T-helper 2 cell treated with Interferon-gamma antibody and Interleukin-4, amounts not matched to agents 5 μg/mL and 100 μg/mL, for 36 hours (primary cell): Measurements from ENCODE around the gene BTNL3.

ENCODE experiments used
- DNase-seq: peaks from one replicate; pipeline ENCODE4 v3.0.0; 2021; ENCODE audit warnings: low spot score
- H3K27ac Mint-ChIP-seq: one replicate; pipeline ENCODE4 v1.8.0; 2021; ENCODE audit warnings: mild to moderate bottlenecking, mixed read lengths
- H3K27me3 Mint-ChIP-seq: one replicate; pipeline ENCODE4 v1.8.0; 2021; ENCODE audit warnings: low read depth, mixed read lengths
- H3K36me3 Mint-ChIP-seq: one replicate; pipeline ENCODE4 v1.8.0; 2021; ENCODE audit warnings: low read depth, mixed read lengths
- H3K4me1 Mint-ChIP-seq: one replicate; pipeline ENCODE4 v1.8.0; 2021; ENCODE audit warnings: low read depth, mixed read lengths
- H3K4me3 Mint-ChIP-seq: one replicate; pipeline ENCODE4 v1.8.0; 2022; ENCODE audit warnings: mild to moderate bottlenecking, moderate library complexity, mixed read lengths
- H3K9me3 Mint-ChIP-seq: one replicate; pipeline ENCODE4 v1.8.0; 2021; ENCODE audit warnings: mixed read lengths

Gene BTNL3

DNA sequence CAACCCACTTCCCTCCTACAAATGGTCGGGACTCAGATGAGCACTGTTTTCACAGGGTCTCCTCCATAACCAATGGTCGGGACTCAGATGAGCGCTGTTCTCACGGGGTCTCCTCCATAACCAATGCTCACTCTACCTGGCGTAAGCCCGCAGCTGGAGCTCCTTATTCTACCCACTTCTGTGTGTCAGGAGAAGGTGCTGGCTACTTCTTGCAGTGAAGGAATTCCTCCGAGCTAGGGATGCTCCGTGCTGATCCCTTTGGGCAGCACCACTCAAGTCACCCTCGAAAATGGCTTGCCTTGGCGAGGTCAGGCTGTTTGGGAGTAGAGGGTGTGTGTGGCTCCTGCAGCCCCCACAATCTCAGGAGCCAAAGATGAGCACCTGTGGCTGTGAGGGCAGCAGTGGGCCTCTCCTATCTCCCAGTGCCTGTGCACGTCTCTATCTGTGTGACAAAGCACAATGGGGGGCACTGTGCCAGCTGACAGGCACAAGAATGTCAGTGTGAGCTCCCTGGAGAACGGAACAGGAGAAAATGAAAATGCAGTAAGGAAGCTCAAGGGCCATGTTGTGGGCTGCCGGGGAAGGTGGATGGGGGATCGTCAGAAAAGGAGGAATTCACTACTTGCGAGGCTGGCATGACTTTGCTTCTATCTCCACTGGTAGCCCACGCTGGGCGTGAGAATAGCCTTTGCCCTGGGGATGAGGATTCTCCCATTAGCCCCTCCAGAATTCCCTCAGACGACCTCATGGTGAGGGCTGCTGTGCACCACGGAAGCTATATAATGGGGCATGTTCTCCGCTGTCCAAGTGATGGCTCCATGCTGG is 47.6 kb downstream of the BTNL3 start:
- Mint-ChIP-seq H3K9me3 (peaks cover 4% of the 10 kb centered on the region), H3K27me3 (peaks cover 7% of the 10 kb centered on the region), H3K36me3 (no peaks in the 10 kb centered on the region), H3K4me3 (no peak overlapping the region), H3K27ac (no peak overlapping the region), H3K4me1 (no peaks in the 10 kb centered on the region)
- DNase-seq = no peak

DNA sequence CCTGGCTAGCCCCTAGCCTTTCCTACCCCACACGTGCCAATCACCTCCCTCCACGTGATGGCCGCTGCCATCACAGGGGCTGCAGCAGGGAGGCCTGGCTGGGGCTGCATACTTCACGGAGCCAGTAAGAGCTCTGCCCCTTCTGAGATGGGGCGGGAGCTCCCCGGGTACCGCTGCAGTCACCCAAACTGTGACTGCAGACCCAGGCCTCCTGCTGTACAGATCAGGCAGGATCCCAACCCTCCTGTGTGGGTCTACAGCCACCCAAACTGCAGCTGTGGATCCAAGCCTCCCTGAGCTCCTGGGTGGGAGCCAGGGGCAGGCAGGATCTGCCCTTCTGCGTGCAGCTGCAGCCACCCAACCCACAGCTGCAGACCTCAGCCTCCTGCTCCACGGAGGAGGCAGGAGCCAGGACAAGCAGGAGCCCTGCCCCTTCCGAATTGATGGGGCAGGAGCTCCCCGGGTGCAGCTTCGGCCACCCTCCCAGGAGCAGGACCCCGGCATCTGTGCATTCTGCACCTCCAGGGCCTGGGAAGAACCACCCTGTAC is 48.2 kb downstream of the BTNL3 start:
- no peak overlapping the region for H3K4me3 Mint-ChIP-seq
- H3K27ac Mint-ChIP-seq = no peak overlapping the region
- peaks cover 7% of the 10 kb centered on the region for H3K27me3 Mint-ChIP-seq
- no peaks in the 10 kb centered on the region for H3K36me3 Mint-ChIP-seq
- H3K9me3 Mint-ChIP-seq = peaks cover 1% of the 10 kb centered on the region
- no peaks in the 10 kb centered on the region for H3K4me1 Mint-ChIP-seq
- DNase-seq = no peak

DNA sequence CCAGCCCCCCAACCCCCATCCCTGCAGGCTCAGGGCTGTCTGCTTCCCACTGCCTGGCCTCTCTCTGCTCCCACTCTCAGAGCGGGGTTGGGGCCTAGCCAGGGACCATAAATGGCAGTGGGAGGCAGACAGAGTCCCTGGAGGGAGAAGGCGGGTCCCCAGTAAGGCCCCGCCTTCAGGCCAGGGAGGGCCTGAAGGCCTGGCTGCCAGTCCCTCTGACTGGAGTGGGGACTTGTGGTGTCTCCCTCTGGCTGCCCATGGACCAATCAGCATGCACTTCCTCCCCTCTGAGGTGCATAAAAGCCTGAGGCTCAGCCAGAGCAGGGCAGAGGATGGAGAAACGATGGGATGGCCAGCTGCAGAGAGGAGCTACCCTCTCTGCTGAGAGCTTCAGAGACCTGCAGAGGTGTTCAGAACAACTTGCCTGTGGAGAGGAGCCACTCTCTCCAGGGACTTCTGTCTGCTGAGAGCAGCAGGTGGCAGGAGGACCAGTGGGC is 48.8 kb downstream of the BTNL3 start:
- peaks cover 6% of the 10 kb centered on the region for H3K27me3 Mint-ChIP-seq
- H3K4me3 Mint-ChIP-seq = no peak overlapping the region
- no peak overlapping the region for H3K27ac Mint-ChIP-seq
- DNase-seq = no peak
- no peaks in the 10 kb centered on the region for H3K9me3 Mint-ChIP-seq
- H3K36me3 Mint-ChIP-seq = no peaks in the 10 kb centered on the region
- H3K4me1 Mint-ChIP-seq = no peaks in the 10 kb centered on the region

DNA sequence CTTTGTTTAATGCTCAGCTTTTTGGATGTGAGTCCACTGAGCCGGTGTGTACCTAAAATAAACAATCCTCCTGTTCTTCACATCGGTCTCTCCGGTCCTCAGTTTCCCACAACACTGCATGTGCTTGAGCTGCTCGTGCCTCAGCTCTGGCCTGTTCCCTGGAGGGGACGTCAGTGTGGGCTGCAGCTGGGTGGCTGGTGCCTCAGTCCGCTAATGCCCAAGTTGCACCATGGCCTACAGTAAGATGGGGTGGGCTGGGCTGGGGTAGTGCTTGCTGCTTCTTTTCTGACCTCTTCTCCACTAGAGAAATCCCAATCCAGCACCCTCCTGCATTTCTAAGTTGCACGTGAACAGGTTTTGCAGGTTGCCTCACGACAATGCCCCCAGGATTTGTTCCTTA is 50.8 kb downstream of the BTNL3 start:
- no peak for DNase-seq
- H3K4me3 Mint-ChIP-seq = no peak overlapping the region
- H3K36me3 Mint-ChIP-seq = no peaks in the 10 kb centered on the region
- H3K27ac Mint-ChIP-seq = no peak overlapping the region
- peaks cover 9% of the 10 kb centered on the region for H3K27me3 Mint-ChIP-seq
- no peaks in the 10 kb centered on the region for H3K9me3 Mint-ChIP-seq
- H3K4me1 Mint-ChIP-seq = no peaks in the 10 kb centered on the region

DNA sequence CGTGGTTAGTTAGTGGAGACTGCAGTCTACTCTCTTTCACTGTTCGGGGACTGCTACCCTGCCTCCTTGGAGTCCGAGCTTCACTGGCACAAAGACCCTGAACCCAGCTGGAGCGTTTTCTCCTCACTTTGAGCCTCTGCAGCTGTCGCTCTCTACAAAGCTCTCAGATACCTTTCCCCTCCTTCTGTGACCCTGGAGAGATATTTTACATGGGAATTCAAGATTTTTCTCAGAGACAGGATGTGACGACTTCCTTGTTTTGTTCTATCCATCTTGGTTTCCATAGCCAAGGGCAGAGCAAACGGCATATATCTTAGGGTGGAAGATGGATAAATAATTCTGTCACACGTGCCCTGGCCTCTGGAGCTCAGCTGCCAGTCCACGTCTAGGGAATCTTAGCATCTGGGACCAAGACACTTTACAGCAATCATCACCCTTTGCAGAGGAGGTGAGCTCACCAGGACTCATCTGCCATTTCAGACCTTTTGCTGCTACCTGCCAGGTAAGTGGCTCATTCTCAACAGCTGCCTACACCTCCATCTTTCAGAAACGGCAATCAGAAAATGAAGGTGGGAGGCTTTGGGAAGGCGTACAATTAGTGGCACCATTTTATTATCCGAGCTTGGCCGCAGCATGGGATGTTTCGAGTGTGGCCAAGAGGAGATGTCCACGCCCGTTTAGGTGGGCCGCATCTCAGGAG is 51.4 kb downstream of the BTNL3 start, which contains the start of gene BTNL9:
TSS of gene BTNL9 (plus strand) at position 336 of the 700 bp plus-strand sequence. CDS start 5,224 bp downstream, outside the sequence.
- peaks cover 10% of the 10 kb centered on the region for H3K27me3 Mint-ChIP-seq
- no peaks in the 10 kb centered on the region for H3K4me1 Mint-ChIP-seq
- no peaks in the 10 kb centered on the region for H3K36me3 Mint-ChIP-seq
- H3K9me3 Mint-ChIP-seq = no peaks in the 10 kb centered on the region
- no peak for DNase-seq
- H3K27ac Mint-ChIP-seq = no peak within 1 kb of the TSS
- H3K4me3 Mint-ChIP-seq = no peak within 1 kb of the TSS

DNA sequence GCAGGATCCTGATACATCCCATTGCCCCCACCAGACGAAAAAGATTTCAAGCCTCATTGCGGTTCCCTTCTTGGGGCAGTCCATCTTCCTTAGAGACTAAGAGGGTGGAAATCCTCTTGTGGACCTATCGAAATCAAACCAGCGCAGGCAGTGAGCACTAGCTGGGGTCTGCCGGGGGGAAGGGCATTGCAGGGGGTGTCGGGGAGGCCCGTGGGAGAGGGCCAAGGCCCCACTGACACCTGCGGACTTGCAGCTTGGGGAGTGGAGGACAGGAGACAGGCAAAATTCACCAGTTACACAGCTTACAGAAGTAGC is 51.9 kb downstream of the BTNL3 start:
- Mint-ChIP-seq H3K4me3 (no peak overlapping the region), H3K36me3 (no peaks in the 10 kb centered on the region), H3K27me3 (peaks cover 10% of the 10 kb centered on the region), H3K9me3 (no peaks in the 10 kb centered on the region), H3K27ac (no peak overlapping the region), H3K4me1 (no peaks in the 10 kb centered on the region)
- no peak for DNase-seq

DNA sequence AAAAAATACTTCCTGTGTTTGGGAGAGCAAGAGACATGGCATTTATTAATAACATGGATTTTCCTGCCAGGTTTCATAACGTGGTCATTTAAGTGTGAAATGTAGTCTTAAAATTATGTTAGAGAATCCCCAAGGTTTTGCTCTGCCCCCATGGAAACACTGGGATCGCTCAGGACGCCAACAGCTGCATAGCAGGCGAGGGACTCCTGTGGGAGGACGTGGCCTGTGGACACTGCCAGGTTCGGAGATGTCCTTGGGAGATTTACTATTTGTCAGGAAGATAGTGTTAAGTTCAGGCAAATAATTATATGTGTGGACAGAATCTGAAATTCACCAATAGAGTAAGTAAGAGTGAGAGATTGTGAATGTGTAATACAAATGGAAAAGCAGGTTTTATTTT is 52.4 kb downstream of the BTNL3 start:
- H3K4me3 Mint-ChIP-seq = no peak overlapping the region
- H3K27ac Mint-ChIP-seq = no peak overlapping the region
- no peaks in the 10 kb centered on the region for H3K4me1 Mint-ChIP-seq
- no peaks in the 10 kb centered on the region for H3K36me3 Mint-ChIP-seq
- no peaks in the 10 kb centered on the region for H3K9me3 Mint-ChIP-seq
- no peak for DNase-seq
- H3K27me3 Mint-ChIP-seq = peaks cover 10% of the 10 kb centered on the region

DNA sequence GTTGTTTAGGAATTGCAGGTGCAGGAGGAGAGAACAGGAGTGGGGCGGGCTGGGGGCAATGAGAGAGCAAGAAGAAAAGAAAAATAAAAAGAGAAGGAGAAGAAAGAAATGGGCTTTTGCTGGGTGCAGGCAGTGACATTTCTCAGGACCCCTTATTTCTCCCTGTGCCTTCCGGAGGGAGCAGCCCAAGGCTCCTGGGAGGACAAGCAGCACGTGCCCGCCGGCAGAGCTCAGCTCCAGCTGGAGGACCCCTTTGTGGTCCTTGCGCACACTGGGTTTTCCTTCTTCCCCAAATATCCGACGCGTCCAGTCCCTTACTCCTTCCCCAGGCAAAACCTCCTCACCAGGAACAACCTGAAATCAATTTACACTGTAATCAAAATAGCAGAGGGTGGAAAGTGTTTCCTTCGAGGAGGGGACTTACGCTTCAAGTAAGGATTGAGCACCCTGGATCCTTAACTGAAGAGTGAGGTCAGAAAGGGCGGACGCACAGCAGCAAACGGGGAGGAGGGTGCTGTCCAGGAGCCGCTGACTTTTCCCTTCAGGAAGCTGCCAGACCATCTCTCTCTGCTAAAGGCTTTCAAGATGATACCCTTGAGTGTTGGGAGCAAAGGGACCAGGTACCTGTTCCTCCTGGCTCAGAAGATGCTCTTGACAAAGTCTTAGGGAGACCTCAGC is 53.5 kb downstream of the BTNL3 start:
- Mint-ChIP-seq H3K4me1 (no peaks in the 10 kb centered on the region), H3K27me3 (peaks cover 10% of the 10 kb centered on the region), H3K9me3 (no peaks in the 10 kb centered on the region)

DNA sequence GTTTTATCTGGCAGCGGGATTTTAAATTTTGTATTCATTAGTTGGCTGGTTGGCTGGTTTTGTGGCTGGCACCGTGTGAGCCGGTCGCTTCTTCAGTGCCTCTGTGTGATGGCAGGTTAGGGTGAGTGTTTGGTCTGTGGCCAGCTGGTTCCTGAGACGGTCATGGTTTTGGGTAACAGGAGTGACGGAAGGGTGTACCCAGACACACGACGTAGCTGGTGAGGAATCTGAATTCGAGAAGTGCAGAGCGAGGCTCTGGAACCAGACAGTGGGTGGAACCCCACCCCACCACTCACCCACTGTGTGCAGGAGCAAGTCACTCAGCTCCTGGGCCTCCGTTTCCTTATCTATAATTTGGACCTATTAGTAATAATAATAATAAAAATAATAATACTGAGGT is 54.1 kb downstream of the BTNL3 start:
- Mint-ChIP-seq H3K4me3 (no peak overlapping the region), H3K9me3 (no peaks in the 10 kb centered on the region), H3K36me3 (no peaks in the 10 kb centered on the region), H3K27me3 (peaks cover 10% of the 10 kb centered on the region), H3K4me1 (no peaks in the 10 kb centered on the region), H3K27ac (no peak overlapping the region)
- no peak for DNase-seq

More for the DNA sequence above, 53.5 kb downstream of the BTNL3 start:
- no peak for DNase-seq
- Mint-ChIP-seq H3K27ac (no peak overlapping the region), H3K36me3 (no peaks in the 10 kb centered on the region), H3K4me3 (no peak overlapping the region)

DNA sequence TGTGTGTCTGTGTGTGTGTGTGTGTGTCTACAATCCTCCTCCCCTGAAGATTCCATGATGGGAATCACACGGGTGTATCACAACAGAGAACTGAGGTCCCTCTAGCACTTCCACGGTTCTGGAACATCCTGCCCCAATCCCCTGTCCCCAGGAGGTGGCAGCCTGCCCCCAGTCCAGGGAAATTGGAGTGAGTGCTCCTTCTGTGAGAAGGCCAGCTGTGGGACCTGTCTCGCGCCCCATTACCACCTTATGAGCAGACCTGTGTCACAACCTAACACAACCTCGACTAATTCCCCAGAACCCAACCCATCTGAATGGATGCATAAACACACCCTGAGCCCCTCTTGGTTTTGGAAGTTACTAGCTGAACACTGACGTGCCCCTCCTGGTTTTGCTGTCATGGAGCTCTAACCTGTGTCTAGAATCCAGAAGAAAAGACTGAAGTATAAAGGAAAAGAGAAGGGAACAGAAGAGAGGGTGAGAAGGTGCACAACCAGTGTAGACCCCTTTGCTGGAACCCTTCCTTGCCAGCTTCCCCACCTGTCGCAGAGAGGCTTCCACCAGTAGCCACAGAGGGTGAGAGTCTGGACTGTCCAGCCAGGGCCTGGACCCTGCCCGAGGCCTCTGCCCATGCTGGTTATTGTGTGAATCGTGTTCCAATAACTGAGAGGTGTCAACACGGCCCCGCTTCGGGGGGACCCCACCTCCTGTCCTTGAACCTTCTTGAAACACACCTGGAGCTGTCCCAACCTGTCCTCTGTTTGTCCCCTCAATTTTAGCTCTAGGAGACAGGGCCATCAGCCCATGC is 54.8 kb downstream of the BTNL3 start:
- Mint-ChIP-seq H3K4me3 (no peak overlapping the region), H3K9me3 (no peaks in the 10 kb centered on the region), H3K27ac (no peak overlapping the region), H3K36me3 (no peaks in the 10 kb centered on the region), H3K4me1 (no peaks in the 10 kb centered on the region), H3K27me3 (peaks cover 12% of the 10 kb centered on the region)
- no peak for DNase-seq

DNA sequence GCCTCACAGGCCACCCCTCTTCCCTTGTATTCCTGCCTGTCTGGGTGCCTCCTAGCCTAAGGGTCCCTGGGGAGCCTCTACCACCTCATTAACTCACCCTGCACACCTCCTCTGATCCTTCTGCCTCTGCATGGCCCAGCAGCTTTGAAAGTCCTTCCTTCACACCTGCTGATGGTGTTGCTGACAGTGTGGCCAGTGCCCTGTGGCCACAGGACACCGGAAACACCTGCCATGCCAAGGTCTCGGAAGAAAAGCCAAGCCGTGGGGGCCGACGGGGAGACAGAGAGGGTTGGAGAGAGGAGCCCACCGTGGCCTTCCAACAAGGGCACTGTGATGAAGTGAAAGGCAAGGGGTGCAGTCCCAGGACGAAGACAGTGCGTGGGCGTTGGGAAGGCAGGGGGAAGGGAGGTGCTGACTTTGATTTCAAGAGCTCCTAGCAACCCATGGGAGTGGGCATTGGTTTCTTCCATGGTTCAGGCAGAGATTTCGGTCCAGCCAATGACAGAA is 55.5 kb downstream of the BTNL3 start:
- Mint-ChIP-seq H3K36me3 (no peaks in the 10 kb centered on the region), H3K4me1 (no peaks in the 10 kb centered on the region), H3K27me3 (peaks cover 15% of the 10 kb centered on the region), H3K9me3 (no peaks in the 10 kb centered on the region), H3K27ac (no peak overlapping the region), H3K4me3 (no peak overlapping the region)
- DNase-seq = no peak

DNA sequence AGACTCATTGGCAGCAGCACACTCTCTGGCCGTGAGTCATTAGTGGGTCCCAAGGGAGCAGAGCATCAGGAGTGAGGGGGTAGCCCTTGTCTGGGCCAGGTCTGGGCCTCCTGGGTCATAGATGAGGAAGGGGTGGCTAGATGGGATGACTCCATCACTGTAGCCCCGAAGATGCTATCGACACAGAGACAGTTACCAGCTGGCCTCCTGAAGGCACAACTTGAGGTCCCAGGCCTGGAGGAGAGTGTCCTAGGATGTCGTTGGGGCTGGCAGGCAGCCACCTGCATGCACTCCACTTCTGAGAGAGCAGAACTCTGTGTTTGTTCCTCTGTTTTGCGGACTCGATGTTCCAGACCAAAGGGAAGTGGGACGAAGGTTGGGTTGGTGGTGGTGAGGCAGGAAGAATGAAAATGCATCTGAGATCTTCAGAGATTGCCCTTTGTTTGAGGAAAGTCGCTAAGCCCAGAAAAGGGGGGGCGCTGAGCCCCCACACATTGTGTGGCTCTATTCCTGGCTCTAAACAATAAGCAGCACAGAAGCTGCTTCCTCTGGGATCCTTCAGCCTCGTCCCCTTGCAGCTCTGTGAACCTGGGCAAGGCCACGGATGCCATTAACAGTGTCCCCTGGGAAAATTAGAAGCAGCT is 56.1 kb downstream of the BTNL3 start:
- Mint-ChIP-seq H3K4me3 (no peak overlapping the region), H3K27ac (no peak overlapping the region), H3K9me3 (no peaks in the 10 kb centered on the region), H3K4me1 (no peaks in the 10 kb centered on the region), H3K36me3 (no peaks in the 10 kb centered on the region), H3K27me3 (peaks cover 21% of the 10 kb centered on the region)
- no peak for DNase-seq

DNA sequence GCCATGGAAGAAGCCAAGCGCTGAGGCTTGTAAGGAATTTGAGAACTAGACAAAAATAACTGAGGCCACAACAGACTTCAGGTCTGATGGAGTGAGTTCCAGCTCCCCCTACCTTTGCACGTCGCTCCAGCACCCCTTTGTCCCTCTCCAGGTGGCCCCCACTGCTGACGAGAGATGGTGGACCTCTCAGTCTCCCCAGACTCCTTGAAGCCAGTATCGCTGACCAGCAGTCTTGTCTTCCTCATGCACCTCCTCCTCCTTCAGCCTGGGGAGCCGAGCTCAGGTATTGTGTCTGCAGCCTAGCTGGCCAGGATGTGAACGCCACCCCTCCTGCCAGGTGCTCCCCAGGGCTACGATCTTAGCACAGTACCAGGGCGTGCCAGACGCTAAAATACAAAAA is 56.7 kb downstream of the BTNL3 start:
- peaks cover 23% of the 10 kb centered on the region for H3K27me3 Mint-ChIP-seq
- no peaks in the 10 kb centered on the region for H3K9me3 Mint-ChIP-seq
- no peak for DNase-seq
- no peaks in the 10 kb centered on the region for H3K4me1 Mint-ChIP-seq
- no peaks in the 10 kb centered on the region for H3K36me3 Mint-ChIP-seq
- H3K4me3 Mint-ChIP-seq = no peak overlapping the region
- H3K27ac Mint-ChIP-seq = no peak overlapping the region
